K562 (cell line): Measurements from ENCODE around the gene ACKR2. TPM values are rescaled to one million over a fixed set of nuclear protein-coding genes. Genes with fewer than 3 reads are reported as not detected.

Source experiments
- ATAC-seq: fragments of 200-7000 bp; cut with Tn5 transposase; 3 replicates; pipeline ENCODE4 v1.9.1; 2020; ENCODE audit warnings: moderate library complexity
- BruUV-seq: library from RNA; stranded (reverse); fragments of 400-500 nt; replicated peaks from 2 replicates; lab custom pipeline; 2021; lab: Mats Ljungman, UMichigan
- CTCF ChIA-PET: fragments of 300-600 bp; formaldehyde crosslinking; extraction: SDS; loops from one replicate; lab custom pipeline; 2021; ENCODE audit warnings: low intra/inter-chr PET ratio; lab: Yijun Ruan, JAX
- POLR2A ChIA-PET: fragments of 300-600, 350-650 bp; sonication (Branson Sonifier 250); formaldehyde crosslinking; extraction: SDS; loops from one replicate; lab custom pipeline; 2021; ENCODE audit warnings: antibody characterized with exemption, inconsistent platforms; lab: Yijun Ruan, JAX
- DNase-seq, 4 experiments: peaks; one replicate each; pipeline versions ENCODE4 v3.0.0 to v3.0.0-alpha.2; 2011 to 2018; ENCODE audit warnings: low spot score in 3 of 4, mixed read lengths in 3 of 4; ENCODE audit errors: extremely low read depth in 1 of 4
- FAIRE-seq: peaks from 2 replicates; lab custom pipeline; 2011; peaks lifted over from hg19 to GRCh38; lab: Jason Lieb, UNC
- H2AFZ ChIP-seq: 2 replicates; pipeline ENCODE4 v1.6.0; 2011; ENCODE audit warnings: low read depth, low read length, control low read depth, inconsistent platforms
- H3K27ac ChIP-seq: fragments of 200-600 bp; 3 replicates; pipeline ENCODE4 v1.8.0; 2011; ENCODE audit warnings: low read depth, mild to moderate bottlenecking, control low read depth, inconsistent platforms, low read length, moderate library complexity, mixed read lengths; ENCODE audit errors: extremely low read depth
- H3K27me3 ChIP-seq, 2 experiments: fragments of 300-600 bp in 1 of 2; 2 replicates in 1 of 2; 3 replicates in 1 of 2; pipeline versions ENCODE4 v1.6.0 to v1.8.0; 2011; ENCODE audit warnings: inconsistent platforms in 2 of 2, low read length in 2 of 2, mild to moderate bottlenecking in 1 of 2, mixed read lengths in 1 of 2, moderate library complexity in 1 of 2; ENCODE audit not compliant: control insufficient read depth in 2 of 2, insufficient read depth in 2 of 2
- H3K36me3 ChIP-seq: fragments of 300-600 bp; 3 replicates; pipeline ENCODE4 v1.8.0; 2011; ENCODE audit warnings: mild to moderate bottlenecking, low read length, inconsistent platforms; ENCODE audit not compliant: control insufficient read depth, insufficient read depth
- H3K4me1 ChIP-seq, 2 experiments: fragments of 200-600 bp in 1 of 2; replicated peaks in 1 of 2; 2 replicates in 1 of 2; 3 replicates in 1 of 2; pipeline versions ENCODE4 v1.5.1 to v1.8.0; 2011; ENCODE audit warnings: inconsistent platforms in 2 of 2, low read length in 2 of 2, mild to moderate bottlenecking in 1 of 2, mixed read lengths in 1 of 2, moderate library complexity in 1 of 2; ENCODE audit not compliant: control insufficient read depth in 2 of 2, insufficient read depth in 2 of 2
- H3K4me2 ChIP-seq: 2 replicates; pipeline ENCODE4 v1.6.1; 2011; ENCODE audit warnings: low read length, control low read depth, inconsistent platforms, mixed read lengths; ENCODE audit not compliant: insufficient read depth
- H3K4me3 ChIP-seq: fragments of 200-600 bp; sonication (generic), shearing (Covaris generic); 2 replicates; pipeline ENCODE4 v1.5.1; 2016; ENCODE audit warnings: control low read depth, inconsistent platforms
- H3K79me2 ChIP-seq: fragments of 200-600 bp; 3 replicates; pipeline ENCODE4 v1.8.0; 2011; ENCODE audit warnings: low read length, inconsistent platforms; ENCODE audit not compliant: control insufficient read depth, insufficient read depth
- H3K9ac ChIP-seq, 2 experiments: 2 replicates each; pipeline versions ENCODE4 v1.6.0 to v1.6.1; 2011; ENCODE audit warnings: low read depth in 2 of 2, low read length in 2 of 2, control low read depth in 1 of 2, inconsistent platforms in 1 of 2, mild to moderate bottlenecking in 1 of 2, mixed read lengths in 1 of 2; ENCODE audit not compliant: insufficient read depth in 1 of 2
- H3K9me1 ChIP-seq: one replicate; pipeline ENCODE4 v1.6.0; 2011; ENCODE audit warnings: inconsistent platforms, mild to moderate bottlenecking, low read length, moderate library complexity; ENCODE audit not compliant: control insufficient read depth, insufficient read depth
- H3K9me3 ChIP-seq: replicated peaks from 2 replicates; pipeline ENCODE4 v1.5.1; 2011; ENCODE audit warnings: low read depth, low read length, inconsistent platforms; ENCODE audit not compliant: control insufficient read depth, insufficient read depth
- H4K20me1 ChIP-seq: replicated peaks from 2 replicates; pipeline ENCODE4 v1.6.1; 2011; ENCODE audit warnings: low read length, inconsistent platforms, mixed read lengths; ENCODE audit not compliant: control insufficient read depth, insufficient read depth
- NFIC ChIP-seq: fragments of 450-650 bp; IDR thresholded peaks from 2 replicates; pipeline ENCODE4 v1.6.1; 2017; ENCODE audit warnings: mild to moderate bottlenecking, inconsistent platforms
- POLR2AphosphoS2 ChIP-seq: IDR thresholded peaks from 2 replicates; pipeline ENCODE4 v1.6.1; 2012; ENCODE audit warnings: low read length, improper control_type of control experiment
- SOX6 ChIP-seq: fragments of 450-650 bp; IDR thresholded peaks from 2 replicates; pipeline ENCODE4 v1.6.1; 2014; ENCODE audit warnings: mild to moderate bottlenecking
- ZKSCAN8 ChIP-seq: fragments of 200-800 bp; sonication (Bioruptor generic); IDR thresholded peaks from 2 replicates; pipeline ENCODE4 v1.6.1; 2016; ENCODE audit warnings: missing genetic modification characterization, missing compliant biosample characterization
- ZNF239 ChIP-seq: fragments of 250-450 bp; sonication (Bioruptor Pico); IDR thresholded peaks from 2 replicates; pipeline ENCODE4 v1.4.0; 2020; ENCODE audit warnings: mild to moderate bottlenecking
- ZNF253 ChIP-seq: fragments of 250-450 bp; sonication (Bioruptor Pico); conservative IDR thresholded peaks from 2 replicates; pipeline ENCODE4 v1.6.1; 2021; ENCODE audit warnings: mild to moderate bottlenecking
- ZNF589 ChIP-seq: fragments of 200-800 bp; sonication (Bioruptor generic); IDR thresholded peaks from 2 replicates; pipeline ENCODE4 v1.6.1; 2016; ENCODE audit warnings: low read depth, missing genetic modification characterization, missing compliant biosample characterization
- ZNF668 ChIP-seq: fragments of 250-450 bp; sonication (Bioruptor Pico); IDR thresholded peaks from 2 replicates; pipeline ENCODE4 v1.8.0; 2022; ENCODE audit warnings: mild to moderate bottlenecking, inconsistent platforms
- WGBS: fragments of 100-300 bp; shearing (Covaris generic); methylation state at CpG from one replicate; pipeline ENCODE4 v1.1.6; 2016; ENCODE audit warnings: low coverage, mixed read lengths; ENCODE audit not compliant: insufficient coverage; ENCODE audit errors: missing lambda C conversion rate; 5-methylcytosine and 5-hydroxymethylcytosine counted together
- in situ Hi-C: fragments of 300-500 bp; cut with MboI; formaldehyde crosslinking; loops from 4 replicates; pipeline ENCODE4 v1.15.0; 2018; ENCODE audit warnings: inconsistent platforms, mixed read lengths
- intact Hi-C: fragments of 100-400 bp; cut with micrococcal nuclease; formaldehyde crosslinking; loops from 2 replicates; pipeline ENCODE4 v1.14.2; 2022
- polyA plus RNA-seq, 8 experiments: library from polyadenylated mRNA; depleted of rRNA in 4 of 8; stranded (reverse) in 5 of 8; unstranded in 3 of 8; fragments of >200 nt; fragmentation: Nextera tagmentation in 2 of 8; fragmentation: Illumina TruSeq in 1 of 8; extraction: Ambion mirVana in 2 of 8; extraction: Trizol in 1 of 8; gene quantifications; 2 replicates each; pipeline versions ENCODE4 v1.2.1 to v1.2.3, GENCODE V29; 2011 to 2014; ENCODE audit warnings: inconsistent platforms in 1 of 8, missing spikeins in 1 of 8
- total RNA-seq, 7 experiments: library from RNA; depleted of rRNA in 6 of 7; stranded (reverse); fragments of >200 nt in 6 of 7; fragmentation: Illumina TruSeq in 2 of 7; extraction: Trizol in 2 of 7; gene quantifications; 2 replicates each; pipeline versions ENCODE4 v1.2.1 to v1.2.3, GENCODE V29; 2011 to 2021; ENCODE audit warnings: low replicate concordance in 1 of 7
- TF ChIP-seq, protein P1 (sequence below): sonication (generic); formaldehyde crosslinking; IDR thresholded peaks from 2 replicates; pipeline ENCODE4 v1.8.1; 2023; ENCODE audit warnings: mild to moderate bottlenecking, missing genetic modification reagents
- TF ChIP-seq, protein P2 (sequence below): fragments of 450-650 bp; IDR thresholded peaks from 2 replicates; pipeline ENCODE4 v1.6.1; 2017; ENCODE audit warnings: mild to moderate bottlenecking, moderate library complexity

The ACKR2 gene
- total and polyA plus RNA-seq, 9 of the 15 experiments (the other 6 are each of a cell fraction or from before 2014, with no cell fraction given): 0.03 to 0.69 (median 0.25) TPM; not detected in 1

DNA sequence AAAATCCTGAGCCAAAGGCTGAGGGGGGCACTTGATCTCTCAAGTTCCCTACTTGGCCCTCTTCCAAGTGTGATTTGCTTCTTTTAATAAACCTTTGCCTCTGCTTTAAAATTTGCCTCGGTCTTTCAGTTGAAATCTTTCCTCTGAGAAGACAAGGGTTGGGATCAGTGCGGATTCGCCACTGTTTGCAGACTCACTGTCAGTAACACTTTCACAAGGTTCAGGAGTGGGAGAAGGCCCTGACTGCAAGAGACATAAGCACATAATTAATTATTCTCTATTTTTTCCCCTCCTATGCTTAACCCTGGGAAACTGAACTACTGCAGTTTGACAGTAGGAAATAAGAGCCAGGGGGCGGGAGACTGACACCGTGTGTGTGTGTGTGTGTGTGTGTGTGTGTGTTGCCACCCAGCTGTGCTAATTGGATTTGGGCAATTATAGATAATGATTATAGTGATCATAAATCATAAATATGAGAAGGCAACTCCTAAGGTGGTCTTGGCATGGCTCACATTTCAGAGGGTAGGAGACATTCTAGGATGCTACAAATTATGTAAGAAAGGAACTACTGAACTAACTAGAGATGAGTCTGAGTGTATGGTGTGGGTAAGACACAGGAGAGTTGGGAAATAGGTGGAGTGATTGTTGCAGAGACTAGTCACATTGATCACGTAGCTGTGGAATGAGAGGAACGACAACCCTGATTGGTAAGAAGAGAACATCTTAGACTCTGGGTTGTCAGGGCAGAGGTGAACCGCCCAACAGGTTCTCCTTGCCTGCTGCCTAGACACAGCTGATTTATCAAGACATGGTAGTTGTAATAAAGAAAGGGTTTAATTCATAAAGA lies 91.2 kb downstream of the ACKR2 start:
- no peak for FAIRE-seq

More for the DNA sequence above, 91.2 kb downstream of the ACKR2 start:
- DNase-seq: no peak
- Histone ChIP-seq H3K9ac (no peak overlapping the region), H4K20me1 (no peaks in the 10 kb centered on the region), H3K27me3 (peaks cover 4 to 5% of the 10 kb centered on the region in 2 experiments; a peak in 4 of 5 replicates), H3K79me2 (no peaks in the 10 kb centered on the region), H3K4me3 (no peak overlapping the region), H2AFZ (no peak overlapping the region), H3K4me1 (no peaks in the 10 kb centered on the region; a peak in 1 of 5 replicates), H3K27ac (no peak overlapping the region), H3K4me2 (no peak overlapping the region), H3K36me3 (no peaks in the 10 kb centered on the region), H3K9me1 (no peaks in the 10 kb centered on the region), H3K9me3 (no peaks in the 10 kb centered on the region)
- ATAC-seq: no peak
- intact Hi-C loops (no loop called here), in situ Hi-C loops (no loop called here)
- no TSS peak for BruUV-seq
- CTCF ChIA-PET: no interaction called here
- POLR2A ChIA-PET: no interaction called here
- WGBS: 9% methylated on average over 8 of the region's 8 CpGs
- TF ChIP-seq POLR2AphosphoS2: no peak
- no peak for TF ChIP-seq SOX6
- TF ChIP-seq, protein P1, sequence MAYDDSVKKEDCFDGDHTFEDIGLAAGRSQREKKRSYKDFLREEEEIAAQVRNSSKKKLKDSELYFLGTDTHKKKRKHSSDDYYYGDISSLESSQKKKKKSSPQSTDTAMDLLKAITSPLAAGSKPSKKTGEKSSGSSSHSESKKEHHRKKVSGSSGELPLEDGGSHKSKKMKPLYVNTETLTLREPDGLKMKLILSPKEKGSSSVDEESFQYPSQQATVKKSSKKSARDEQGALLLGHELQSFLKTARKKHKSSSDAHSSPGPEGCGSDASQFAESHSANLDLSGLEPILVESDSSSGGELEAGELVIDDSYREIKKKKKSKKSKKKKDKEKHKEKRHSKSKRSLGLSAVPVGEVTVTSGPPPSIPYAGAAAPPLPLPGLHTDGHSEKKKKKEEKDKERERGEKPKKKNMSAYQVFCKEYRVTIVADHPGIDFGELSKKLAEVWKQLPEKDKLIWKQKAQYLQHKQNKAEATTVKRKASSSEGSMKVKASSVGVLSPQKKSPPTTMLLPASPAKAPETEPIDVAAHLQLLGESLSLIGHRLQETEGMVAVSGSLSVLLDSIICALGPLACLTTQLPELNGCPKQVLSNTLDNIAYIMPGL: no peak
- no peak for TF ChIP-seq ZNF253 (CRISPR knock-in tag)
- TF ChIP-seq ZNF589 (CRISPR knock-in tag): 0 out of 2 replicates have a peak, but pooled peaks have one; percentile 3
- TF ChIP-seq, protein P2, sequence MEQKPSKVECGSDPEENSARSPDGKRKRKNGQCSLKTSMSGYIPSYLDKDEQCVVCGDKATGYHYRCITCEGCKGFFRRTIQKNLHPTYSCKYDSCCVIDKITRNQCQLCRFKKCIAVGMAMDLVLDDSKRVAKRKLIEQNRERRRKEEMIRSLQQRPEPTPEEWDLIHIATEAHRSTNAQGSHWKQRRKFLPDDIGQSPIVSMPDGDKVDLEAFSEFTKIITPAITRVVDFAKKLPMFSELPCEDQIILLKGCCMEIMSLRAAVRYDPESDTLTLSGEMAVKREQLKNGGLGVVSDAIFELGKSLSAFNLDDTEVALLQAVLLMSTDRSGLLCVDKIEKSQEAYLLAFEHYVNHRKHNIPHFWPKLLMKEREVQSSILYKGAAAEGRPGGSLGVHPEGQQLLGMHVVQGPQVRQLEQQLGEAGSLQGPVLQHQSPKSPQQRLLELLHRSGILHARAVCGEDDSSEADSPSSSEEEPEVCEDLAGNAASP: no peak
- TF ChIP-seq ZKSCAN8 (CRISPR knock-in tag): no peak
- TF ChIP-seq ZNF668 (CRISPR knock-in tag): no peak
- TF ChIP-seq ZNF239 (CRISPR knock-in tag): no peak
- peak; percentile 36; the same call in 1 of the 2 replicates for TF ChIP-seq NFIC
